ENCODE measurements around the gene MMP24OS.

Gene MMP24OS

GRCh38 chr20:35243986-35244385 is 33.9 kb downstream of the MMP24OS start:
- no peak for DNase-seq

DNA sequence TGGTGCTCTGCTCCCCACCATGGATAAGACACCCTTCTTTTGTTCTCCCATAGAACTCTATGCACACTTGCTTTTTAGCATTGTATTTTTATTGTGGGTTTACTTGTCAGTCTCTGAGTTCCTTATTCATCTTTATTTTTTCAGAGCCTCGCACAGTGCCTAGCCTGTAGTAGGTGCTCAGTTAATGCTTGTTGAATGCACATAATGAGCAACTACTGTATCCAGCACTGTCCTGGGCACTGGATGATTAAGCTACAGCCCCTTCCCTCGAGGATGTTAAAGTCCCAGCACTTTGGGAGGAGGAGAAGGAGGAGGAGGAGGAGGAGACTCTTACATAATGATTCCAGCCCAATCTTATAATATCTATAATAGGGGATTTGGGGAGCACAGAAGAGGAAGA is 34.6 kb downstream of the MMP24OS start:
- DNase-seq: no peak

- DNase-seq: no peak
Observed at GRCh38 chr20:35240811-35241293, 37.1 kb downstream of the MMP24OS start.

GRCh38 chr20:35240083-35240810 is 37.7 kb downstream of the MMP24OS start:
- DNase-seq: no peak

GRCh38 chr20:35238735-35239134 is 39.2 kb downstream of the MMP24OS start:
- no peak for DNase-seq

DNA sequence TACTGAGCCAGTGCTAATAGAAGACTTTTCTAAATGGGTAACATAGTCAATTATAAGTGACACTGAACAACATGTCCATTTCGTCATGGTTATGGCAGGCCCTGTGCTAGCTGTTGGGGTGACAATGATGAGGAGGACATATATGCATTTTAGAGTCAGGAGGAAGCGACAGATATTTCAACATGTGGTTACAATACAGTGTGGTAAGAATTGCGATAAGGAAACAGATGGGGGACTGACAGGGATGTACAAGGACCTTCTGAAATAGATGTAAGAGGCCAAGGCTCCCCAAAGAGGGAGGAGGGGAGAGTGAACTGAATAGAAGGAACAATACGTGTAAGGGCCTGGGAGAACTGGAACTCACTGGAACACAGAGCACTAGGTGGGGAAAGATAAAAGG is 39.8 kb downstream of the MMP24OS start:
- DNase-seq: no peak

DNA sequence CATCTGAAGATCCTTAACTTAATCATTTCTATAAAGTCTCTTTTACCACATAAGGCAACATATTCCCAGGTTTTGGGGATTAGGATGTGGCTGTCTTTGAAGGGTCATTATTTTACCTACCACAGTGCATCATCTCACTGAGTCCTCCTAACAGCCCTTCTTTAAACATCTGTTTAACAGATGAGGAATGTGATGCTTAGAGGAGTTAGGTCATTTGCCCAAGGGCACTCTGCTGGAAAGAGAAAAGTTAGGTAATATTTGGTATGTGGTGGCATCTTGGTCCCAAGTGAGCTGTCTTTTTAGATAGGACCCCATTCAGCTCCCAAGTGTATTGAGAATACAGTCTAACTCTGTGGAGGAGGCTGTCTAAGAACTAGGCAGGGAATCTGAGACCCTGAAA is 40.4 kb downstream of the MMP24OS start:
- DNase-seq: no peak

GRCh38 chr20:35235881-35236280 is 42.0 kb downstream of the MMP24OS start:
- no peak for DNase-seq

DNA sequence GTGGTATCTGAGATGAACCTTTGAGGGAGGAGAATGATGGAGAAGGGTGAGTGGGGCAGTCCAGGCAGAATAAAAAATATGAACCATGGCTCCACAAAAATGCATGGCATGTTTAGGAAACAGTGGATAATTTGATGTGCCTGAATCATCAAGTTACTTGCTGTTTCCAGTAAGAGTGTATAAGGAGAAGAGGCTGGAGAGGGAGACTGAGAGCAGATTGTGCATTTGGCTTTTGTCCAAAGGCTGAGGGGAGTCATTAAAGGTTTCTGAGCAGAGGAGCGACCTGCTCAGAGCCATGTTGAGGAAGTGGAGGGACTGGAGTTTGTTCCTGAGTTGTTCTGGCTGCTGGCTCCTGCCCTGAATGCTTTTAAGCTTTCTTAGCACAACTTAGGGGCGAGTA is 45.3 kb downstream of the MMP24OS start:
- DNase-seq: peak; percentile 55

DNA sequence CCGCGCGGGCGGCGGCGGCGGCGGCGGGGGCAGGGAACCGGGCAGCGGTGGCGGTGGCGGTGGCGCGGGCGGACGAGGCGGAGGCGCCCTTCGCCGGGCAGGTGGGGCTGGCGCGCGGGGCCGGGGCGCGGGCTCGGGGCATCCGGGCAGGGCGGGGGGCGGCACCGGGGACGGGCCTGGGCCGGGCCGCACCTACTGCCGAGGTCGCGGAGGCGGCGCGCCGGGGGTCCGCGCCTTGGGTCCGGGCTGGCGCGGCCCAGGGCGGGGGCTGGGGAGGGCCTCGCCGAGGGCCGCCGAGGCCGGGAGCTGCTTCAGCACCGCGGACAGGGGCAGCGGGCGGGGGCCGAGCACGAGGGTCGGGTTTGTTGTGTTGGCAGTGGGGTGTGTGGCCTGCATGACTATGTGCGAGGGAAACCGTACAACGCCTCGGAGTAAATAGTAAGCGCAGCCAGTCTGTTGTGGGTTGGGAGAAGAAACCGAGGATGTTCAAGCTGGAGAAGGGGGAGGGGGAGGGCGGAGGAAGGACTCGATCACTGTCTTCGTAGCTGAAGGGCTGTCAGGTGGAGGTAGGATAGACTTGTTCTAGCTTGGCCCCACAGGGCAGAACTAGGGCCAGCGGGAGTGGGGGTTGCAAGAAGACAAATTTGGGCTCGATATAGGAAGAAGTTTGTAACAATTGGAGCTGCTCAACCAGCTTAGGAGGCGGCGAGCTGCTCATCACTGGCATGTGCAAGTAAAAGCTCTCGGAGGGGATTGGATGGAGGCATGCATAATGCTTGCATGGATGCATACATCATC is 50.8 kb downstream of the MMP24OS start:
- peak; percentile 5 for DNase-seq

Data from NCI-H446 treated with DMSO at 0.1 percent for 48 hours (cell line).